HEK293 (cell line): Measurements from ENCODE around the gene ACIN1.

Experiments used
- BCL11A ChIP-seq: fragments of 450-650 bp; formaldehyde crosslinking; IDR thresholded peaks from 2 replicates; pipeline ENCODE4 v1.5.1; 2016; ENCODE audit warnings: low read depth, missing biosample characterization, missing genetic modification characterization
- BCL6B ChIP-seq: fragments of 450-650 bp; formaldehyde crosslinking; IDR thresholded peaks from 2 replicates; pipeline ENCODE4 v1.5.1; 2017; ENCODE audit warnings: missing biosample characterization, missing genetic modification characterization
- CTCF ChIP-seq: fragments of 450-650 bp; formaldehyde crosslinking; IDR thresholded peaks from 2 replicates; pipeline ENCODE4 v1.5.1; 2016; ENCODE audit warnings: missing biosample characterization, missing genetic modification characterization
- EGR2 ChIP-seq: fragments of 450-650 bp; formaldehyde crosslinking; IDR thresholded peaks from 2 replicates; pipeline ENCODE4 v1.5.1; 2016; ENCODE audit warnings: low read depth, missing biosample characterization, missing genetic modification characterization
- GFI1B ChIP-seq: fragments of 450-650 bp; formaldehyde crosslinking; IDR thresholded peaks from 2 replicates; pipeline ENCODE4 v1.5.1; 2016; ENCODE audit warnings: missing biosample characterization, missing genetic modification characterization
- GLIS1 ChIP-seq: fragments of 450-650 bp; formaldehyde crosslinking; IDR thresholded peaks from 2 replicates; pipeline ENCODE4 v1.5.1; 2016; ENCODE audit warnings: missing biosample characterization, missing genetic modification characterization
- KLF1 ChIP-seq: fragments of 450-650 bp; formaldehyde crosslinking; IDR thresholded peaks from 2 replicates; pipeline ENCODE4 v1.5.1; 2016; ENCODE audit warnings: missing biosample characterization, missing genetic modification characterization
- KLF8 ChIP-seq: fragments of 450-650 bp; formaldehyde crosslinking; IDR thresholded peaks from 2 replicates; pipeline ENCODE4 v1.5.1; 2016; ENCODE audit warnings: missing biosample characterization, missing genetic modification characterization
- PRDM4 ChIP-seq: fragments of 450-650 bp; formaldehyde crosslinking; IDR thresholded peaks from 2 replicates; pipeline ENCODE4 v1.5.1; 2017; ENCODE audit warnings: missing biosample characterization, missing genetic modification characterization
- SP7 ChIP-seq: fragments of 450-650 bp; formaldehyde crosslinking; IDR thresholded peaks from 2 replicates; pipeline ENCODE4 v1.5.1; 2016; ENCODE audit warnings: missing biosample characterization, missing genetic modification characterization
- TRIM28 ChIP-seq: IDR thresholded peaks from 2 replicates; pipeline ENCODE4 v1.6.1; 2011; ENCODE audit warnings: low read length, control low read depth, borderline replicate concordance
- ZEB2 ChIP-seq: fragments of 450-650 bp; formaldehyde crosslinking; IDR thresholded peaks from 2 replicates; pipeline ENCODE4 v1.5.1; 2016; ENCODE audit warnings: missing biosample characterization, missing genetic modification characterization
- ZNF121 ChIP-seq: fragments of 450-650 bp; formaldehyde crosslinking; IDR thresholded peaks from 2 replicates; pipeline ENCODE4 v1.5.1; 2016; ENCODE audit warnings: missing biosample characterization, missing genetic modification characterization
- ZNF133 ChIP-seq: fragments of 450-650 bp; formaldehyde crosslinking; IDR thresholded peaks from 2 replicates; pipeline ENCODE4 v1.5.1; 2016; ENCODE audit warnings: missing biosample characterization, missing genetic modification characterization
- ZNF138 ChIP-seq: fragments of 450-650 bp; formaldehyde crosslinking; IDR thresholded peaks from 2 replicates; pipeline ENCODE4 v1.5.1; 2016; ENCODE audit warnings: missing biosample characterization, missing genetic modification characterization, borderline replicate concordance
- ZNF157 ChIP-seq: fragments of 450-650 bp; formaldehyde crosslinking; IDR thresholded peaks from 2 replicates; pipeline ENCODE4 v1.5.1; 2016; ENCODE audit warnings: missing biosample characterization, missing genetic modification characterization
- ZNF223 ChIP-seq: fragments of 450-650 bp; formaldehyde crosslinking; IDR thresholded peaks from 2 replicates; pipeline ENCODE4 v1.5.1; 2016; ENCODE audit warnings: missing biosample characterization, missing genetic modification characterization
- ZNF248 ChIP-seq: fragments of 450-650 bp; formaldehyde crosslinking; IDR thresholded peaks from 2 replicates; pipeline ENCODE4 v1.5.1; 2017; ENCODE audit warnings: missing biosample characterization, missing genetic modification characterization
- ZNF324 ChIP-seq: fragments of 450-650 bp; formaldehyde crosslinking; IDR thresholded peaks from 2 replicates; pipeline ENCODE4 v1.5.1; 2016; ENCODE audit warnings: missing biosample characterization, missing genetic modification characterization
- ZNF354C ChIP-seq: fragments of 450-650 bp; formaldehyde crosslinking; IDR thresholded peaks from 2 replicates; pipeline ENCODE4 v1.5.1; 2016; ENCODE audit warnings: missing biosample characterization, missing genetic modification characterization, low read depth, borderline replicate concordance
- ZNF366 ChIP-seq: fragments of 450-650 bp; formaldehyde crosslinking; conservative IDR thresholded peaks from 2 replicates; pipeline ENCODE4 v1.5.1; 2016; ENCODE audit warnings: missing biosample characterization, missing genetic modification characterization
- ZNF473 ChIP-seq: fragments of 450-650 bp; formaldehyde crosslinking; IDR thresholded peaks from 2 replicates; pipeline ENCODE4 v1.5.1; 2017; ENCODE audit warnings: missing biosample characterization, missing genetic modification characterization
- ZNF530 ChIP-seq: fragments of 450-650 bp; formaldehyde crosslinking; IDR thresholded peaks from 2 replicates; pipeline ENCODE4 v1.5.1; 2016; ENCODE audit warnings: low read depth, missing biosample characterization, missing genetic modification characterization
- ZNF571 ChIP-seq: fragments of 450-650 bp; formaldehyde crosslinking; IDR thresholded peaks from 2 replicates; pipeline ENCODE4 v1.5.0; 2017; ENCODE audit warnings: missing biosample characterization, missing genetic modification characterization
- ZNF600 ChIP-seq: fragments of 450-650 bp; formaldehyde crosslinking; IDR thresholded peaks from 2 replicates; pipeline ENCODE4 v1.5.1; 2016; ENCODE audit warnings: missing biosample characterization, missing genetic modification characterization
- ZNF654 ChIP-seq: fragments of 450-650 bp; formaldehyde crosslinking; IDR thresholded peaks from 2 replicates; pipeline ENCODE4 v1.5.1; 2016; ENCODE audit warnings: low read depth, missing biosample characterization, missing genetic modification characterization
- ZNF658 ChIP-seq: fragments of 450-650 bp; formaldehyde crosslinking; IDR thresholded peaks from 2 replicates; pipeline ENCODE4; 2016; ENCODE audit warnings: missing biosample characterization, missing genetic modification characterization
- ZNF76 ChIP-seq: fragments of 450-650 bp; formaldehyde crosslinking; IDR thresholded peaks from 2 replicates; pipeline ENCODE4; 2016; ENCODE audit warnings: low read depth, missing biosample characterization, missing genetic modification characterization, borderline replicate concordance
- ZSCAN4 ChIP-seq: fragments of 450-650 bp; formaldehyde crosslinking; IDR thresholded peaks from 2 replicates; pipeline ENCODE4 v1.5.1; 2017; ENCODE audit warnings: missing biosample characterization, missing genetic modification characterization
- TF ChIP-seq, protein P1 (sequence below): fragments of 450-650 bp; formaldehyde crosslinking; IDR thresholded peaks from 2 replicates; pipeline ENCODE4 v1.5.1; 2016; ENCODE audit warnings: missing biosample characterization, missing genetic modification characterization
- TF ChIP-seq, protein P2 (sequence below): fragments of 450-650 bp; formaldehyde crosslinking; IDR thresholded peaks from 2 replicates; pipeline ENCODE4 v1.5.1; 2016; ENCODE audit warnings: missing biosample characterization, missing genetic modification characterization

ACIN1 gene

DNA sequence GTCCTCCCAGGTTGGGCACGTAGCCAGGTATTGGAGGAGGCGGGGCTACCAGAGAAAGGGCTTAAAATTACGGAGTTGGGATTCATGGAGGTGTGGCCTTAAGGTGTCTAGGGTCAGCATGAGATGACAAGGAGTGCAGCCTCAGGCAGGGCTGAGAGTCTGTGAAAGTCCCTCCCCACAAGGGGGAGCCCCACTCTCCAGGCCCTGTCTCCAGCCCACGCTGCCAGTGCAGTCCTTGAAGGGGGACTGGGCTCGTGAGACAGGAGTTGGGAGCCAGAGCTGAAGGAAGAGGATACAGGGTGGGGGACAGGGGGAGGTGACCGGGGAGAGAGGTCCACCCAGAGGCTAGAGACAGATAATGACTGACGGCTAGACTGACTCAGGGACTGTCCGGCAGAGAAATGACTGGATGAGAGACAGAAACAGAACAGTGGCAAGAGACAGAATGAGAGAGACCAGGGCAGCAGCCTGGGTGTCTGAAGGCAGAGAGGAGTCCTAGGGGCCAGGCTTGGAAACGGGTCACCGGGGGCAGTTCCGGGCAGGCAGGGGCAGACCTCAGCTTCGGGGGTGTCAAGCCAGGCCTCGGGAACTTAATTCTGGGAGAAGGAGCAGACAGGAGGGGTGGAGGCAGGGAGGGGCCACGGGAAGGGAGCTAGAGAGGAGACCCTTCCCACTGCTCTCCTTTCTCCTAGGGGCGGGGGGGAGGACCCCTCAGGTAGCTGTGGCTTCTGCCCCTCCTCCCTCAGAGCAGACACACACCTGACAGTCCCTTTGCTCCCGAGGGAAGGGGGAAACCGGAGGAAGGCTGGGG is 38.6 kb downstream of the ACIN1 start (continued):
- TF ChIP-seq BCL6B (tag by site-specific recombination) (no peak), GLIS1 (no peak), ZNF248 (tag by site-specific recombination) (no peak), BCL11A (no peak), SP7 (tag by site-specific recombination) (peak; percentile 31), CTCF (tag by site-specific recombination) (peak; percentile 91), ZEB2 (tag by site-specific recombination) (peak; percentile 45), EGR2 (tag by site-specific recombination) (peak; percentile 51), GFI1B (no peak), ZNF354C (tag by site-specific recombination) (no peak), KLF1 (no peak), ZNF658 (no peak), ZSCAN4 (no peak), TRIM28 (no peak), ZNF133 (tag by site-specific recombination) (no peak), ZNF121 (tag by site-specific recombination) (no peak), ZNF654 (tag by site-specific recombination) (peak; percentile 6; the same call in 1 of the 2 replicates), ZNF571 (tag by site-specific recombination) (no peak), ZNF473 (tag by site-specific recombination) (no peak), ZNF138 (tag by site-specific recombination) (no peak), ZNF366 (tag by site-specific recombination) (no peak), ZNF530 (tag by site-specific recombination) (no peak), ZNF76 (tag by site-specific recombination) (no peak), ZNF223 (no peak), ZNF324 (0 out of 2 replicates have a peak, but pooled peaks have one; percentile 30), ZNF600 (peak; percentile 61; the same call in 1 of the 2 replicates), KLF8 (tag by site-specific recombination) (no peak), PRDM4 (tag by site-specific recombination) (no peak), ZNF157 (no peak)
- TF ChIP-seq, protein P1, sequence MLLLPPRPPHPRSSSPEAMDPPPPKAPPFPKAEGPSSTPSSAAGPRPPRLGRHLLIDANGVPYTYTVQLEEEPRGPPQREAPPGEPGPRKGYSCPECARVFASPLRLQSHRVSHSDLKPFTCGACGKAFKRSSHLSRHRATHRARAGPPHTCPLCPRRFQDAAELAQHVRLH (tag by site-specific recombination) = no peak
- TF ChIP-seq, protein P2, sequence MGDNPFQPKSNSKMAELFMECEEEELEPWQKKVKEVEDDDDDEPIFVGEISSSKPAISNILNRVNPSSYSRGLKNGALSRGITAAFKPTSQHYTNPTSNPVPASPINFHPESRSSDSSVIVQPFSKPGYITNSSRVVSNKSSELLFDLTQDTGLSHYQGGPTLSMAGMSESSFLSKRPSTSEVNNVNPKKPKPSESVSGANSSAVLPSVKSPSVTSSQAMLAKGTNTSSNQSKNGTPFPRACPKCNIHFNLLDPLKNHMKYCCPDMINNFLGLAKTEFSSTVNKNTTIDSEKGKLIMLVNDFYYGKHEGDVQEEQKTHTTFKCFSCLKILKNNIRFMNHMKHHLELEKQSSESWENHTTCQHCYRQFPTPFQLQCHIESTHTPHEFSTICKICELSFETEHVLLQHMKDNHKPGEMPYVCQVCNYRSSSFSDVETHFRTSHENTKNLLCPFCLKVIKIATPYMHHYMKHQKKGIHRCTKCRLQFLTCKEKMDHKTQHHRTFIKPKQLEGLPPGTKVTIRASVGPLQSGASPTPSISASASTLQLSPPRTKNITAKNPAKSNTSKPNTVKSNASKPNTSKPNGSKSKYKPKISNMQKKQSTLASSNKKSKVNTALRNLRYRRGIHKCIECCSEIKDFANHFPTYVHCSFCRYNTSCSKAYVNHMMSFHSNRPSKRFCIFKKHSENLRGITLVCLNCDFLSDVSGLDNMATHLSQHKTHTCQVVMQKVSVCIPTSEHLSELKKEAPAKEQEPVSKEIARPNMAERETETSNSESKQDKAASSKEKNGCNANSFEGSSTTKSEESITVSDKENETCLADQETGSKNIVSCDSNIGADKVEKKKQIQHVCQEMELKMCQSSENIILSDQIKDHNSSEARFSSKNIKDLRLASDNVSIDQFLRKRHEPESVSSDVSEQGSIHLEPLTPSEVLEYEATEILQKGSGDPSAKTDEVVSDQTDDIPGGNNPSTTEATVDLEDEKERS (tag by site-specific recombination) = no peak
